Lower lobe of right lung (tissue), 2 donors: ENCODE results near the gene PSAT1. TPM values are rescaled to one million over a fixed set of nuclear protein-coding genes. Genes with fewer than 3 reads are reported as not detected.

ENCODE experiments used
- ATAC-seq, 2 donors: fragments of 200-7000 bp; cut with Tn5 transposase; one replicate each; pipeline ENCODE4 v1.9.1; 2020 to 2022; ENCODE audit warnings: mild to moderate bottlenecking in 2 of 2, moderate library complexity in 2 of 2
- DNase-seq: peaks from one replicate; pipeline ENCODE4 v3.0.0-alpha.2; 2020
- H3K27ac ChIP-seq: fragments of 200-600 bp; one replicate; pipeline ENCODE4 v1.8.0; 2022
- H3K27me3 ChIP-seq: fragments of 200-600 bp; one replicate; pipeline ENCODE4 v1.8.0; 2022; ENCODE audit warnings: low read depth
- H3K36me3 ChIP-seq: fragments of 200-600 bp; one replicate; pipeline ENCODE4 v1.8.0; 2022; ENCODE audit warnings: mild to moderate bottlenecking
- H3K4me1 ChIP-seq: fragments of 200-600 bp; one replicate; pipeline ENCODE4 v1.8.0; 2022
- H3K4me3 ChIP-seq: fragments of 200-600 bp; one replicate; pipeline ENCODE4 v1.8.0; 2022; ENCODE audit warnings: mild to moderate bottlenecking
- H3K9me3 ChIP-seq: fragments of 200-600 bp; one replicate; pipeline ENCODE4 v1.8.0; 2022
- CTCF ChIP-seq: fragments of 200-600 bp; IDR thresholded peaks from one replicate; pipeline ENCODE4 v1.8.0; 2022; ENCODE audit warnings: antibody characterized with exemption, mild to moderate bottlenecking
- intact Hi-C: fragments of 100-400 bp; cut with DNase I; formaldehyde crosslinking; loops from one replicate; pipeline ENCODE4 v1.11.0; 2022
- total RNA-seq: library from RNA; stranded (reverse); fragmentation: NEBNext Ultra II Directional; extraction: Animal tissue kit (Norgen Biotek cat#: 25700); gene quantifications from one replicate; pipeline ENCODE4 v1.2.1, GENCODE V29; 2021
- donor health status: DM: no; HTN: yes; CAD: no; lungs with severe emphysema.

Gene PSAT1
- total RNA-seq, 1 donor from 2014 or later = 10.4 TPM

GRCh38 chr9:78363221-78363620, 66.3 kb downstream of the PSAT1 start:
- no peak for DNase-seq
- Histone ChIP-seq H3K4me1 (no peaks in the 10 kb centered on the region), H3K4me3 (no peak overlapping the region), H3K9me3 (no peaks in the 10 kb centered on the region), H3K27ac (no peak overlapping the region), H3K27me3 (no peaks in the 10 kb centered on the region), H3K36me3 (no peaks in the 10 kb centered on the region)
- intact Hi-C loops = no loop called here
- TF ChIP-seq CTCF = no peak
- ATAC-seq = no peak

- Histone ChIP-seq H3K36me3 (no peaks in the 10 kb centered on the region), H3K27ac (no peak overlapping the region), H3K4me3 (no peak overlapping the region), H3K27me3 (peaks cover 16% of the 10 kb centered on the region), H3K9me3 (no peaks in the 10 kb centered on the region), H3K4me1 (no peaks in the 10 kb centered on the region)
- intact Hi-C loops = no loop called here
- ATAC-seq = no peak
- DNase-seq = no peak
- TF ChIP-seq CTCF = peak; percentile 48
Measured at GRCh38 chr9:78365748-78366697, 69.1 kb downstream of the PSAT1 start.

GRCh38 chr9:78366827-78367226, 69.9 kb downstream of the PSAT1 start:
- Histone ChIP-seq H3K9me3 (no peaks in the 10 kb centered on the region), H3K27ac (no peak overlapping the region), H3K36me3 (no peaks in the 10 kb centered on the region), H3K4me3 (no peak overlapping the region), H3K4me1 (no peaks in the 10 kb centered on the region), H3K27me3 (peaks cover 16% of the 10 kb centered on the region)
- TF ChIP-seq CTCF = no peak
- no peak for ATAC-seq
- intact Hi-C loops = no loop called here
- DNase-seq = no peak

- ATAC-seq (no peak), DNase-seq (no peak)
- no peaks in the 10 kb centered on the region for H3K9me3 ChIP-seq
- H3K4me1 ChIP-seq = no peaks in the 10 kb centered on the region
- peaks cover 16% of the 10 kb centered on the region for H3K27me3 ChIP-seq
- no peak for TF ChIP-seq CTCF
- H3K27ac ChIP-seq = no peak overlapping the region
- intact Hi-C loops = no loop called here
- no peaks in the 10 kb centered on the region for H3K36me3 ChIP-seq
- H3K4me3 ChIP-seq = no peak overlapping the region
Measured at GRCh38 chr9:78368236-78368635, 71.3 kb downstream of the PSAT1 start.

- DNase-seq (peak; percentile 75), ATAC-seq (peak; percentile 73 to 86)
- intact Hi-C loops = no loop called here
- peaks cover 16% of the 10 kb centered on the region for H3K27me3 ChIP-seq
- H3K4me3 ChIP-seq = no peak overlapping the region
- no peak overlapping the region for H3K27ac ChIP-seq
- H3K36me3 ChIP-seq = no peaks in the 10 kb centered on the region
- no peaks in the 10 kb centered on the region for H3K9me3 ChIP-seq
- no peaks in the 10 kb centered on the region for H3K4me1 ChIP-seq
- peak; percentile 77 for TF ChIP-seq CTCF
Measured at GRCh38 chr9:78369639-78370219, 72.8 kb downstream of the PSAT1 start.
